ENCODE results near the gene SAMM50.

- TF ChIP-seq, protein P1, sequence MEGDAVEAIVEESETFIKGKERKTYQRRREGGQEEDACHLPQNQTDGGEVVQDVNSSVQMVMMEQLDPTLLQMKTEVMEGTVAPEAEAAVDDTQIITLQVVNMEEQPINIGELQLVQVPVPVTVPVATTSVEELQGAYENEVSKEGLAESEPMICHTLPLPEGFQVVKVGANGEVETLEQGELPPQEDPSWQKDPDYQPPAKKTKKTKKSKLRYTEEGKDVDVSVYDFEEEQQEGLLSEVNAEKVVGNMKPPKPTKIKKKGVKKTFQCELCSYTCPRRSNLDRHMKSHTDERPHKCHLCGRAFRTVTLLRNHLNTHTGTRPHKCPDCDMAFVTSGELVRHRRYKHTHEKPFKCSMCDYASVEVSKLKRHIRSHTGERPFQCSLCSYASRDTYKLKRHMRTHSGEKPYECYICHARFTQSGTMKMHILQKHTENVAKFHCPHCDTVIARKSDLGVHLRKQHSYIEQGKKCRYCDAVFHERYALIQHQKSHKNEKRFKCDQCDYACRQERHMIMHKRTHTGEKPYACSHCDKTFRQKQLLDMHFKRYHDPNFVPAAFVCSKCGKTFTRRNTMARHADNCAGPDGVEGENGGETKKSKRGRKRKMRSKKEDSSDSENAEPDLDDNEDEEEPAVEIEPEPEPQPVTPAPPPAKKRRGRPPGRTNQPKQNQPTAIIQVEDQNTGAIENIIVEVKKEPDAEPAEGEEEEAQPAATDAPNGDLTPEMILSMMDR (IDR thresholded peaks at IDR 0.05), result no peak
- no peak for TF ChIP-seq POLR2AphosphoS5 (IDR thresholded peaks at IDR 0.05)
These were observed 28.9 kb upstream of the SAMM50 start for GRCh38 chr22:43926349-43926710.

Data from esophagus muscularis mucosa (tissue), 3 donors.